Heart right ventricle (tissue), 16 donors: ENCODE measurements around the gene RCC2. TPM values are rescaled to one million over a fixed set of nuclear protein-coding genes. Genes with fewer than 3 reads are reported as not detected.
"Not testable (repeated sequence)": the region's sequence is repeated elsewhere in the genome, so short reads cannot be mapped to it uniquely, and the experiment has no call there.

Source experiments
- ATAC-seq, 8 donors: fragments of 200-7000 bp; cut with Tn5 transposase; one replicate each; pipeline ENCODE4 v1.9.1; 2020; ENCODE audit warnings: mild to moderate bottlenecking in 8 of 8, moderate library complexity in 8 of 8, moderate number of reproducible peaks in 1 of 8
- DNase-seq, 2 donors: peaks; one replicate each; pipeline ENCODE4 v3.0.0-alpha.2; 2020
- H3K27ac ChIP-seq, 10 donors: fragments of 200-600 bp; sonication (generic) in 2 of 10; one replicate each; pipeline versions ENCODE4 v1.5.0 to v1.8.0; 2020 to 2022; ENCODE audit warnings: mild to moderate bottlenecking in 3 of 10
- H3K27me3 ChIP-seq, 7 donors: fragments of 200-600 bp; one replicate each; pipeline ENCODE4 v1.8.0; 2021 to 2022; ENCODE audit warnings: mild to moderate bottlenecking in 2 of 7
- H3K36me3 ChIP-seq, 9 donors: fragments of 200-600 bp; sonication (generic) in 1 of 9; one replicate each; pipeline versions ENCODE4 v1.5.0 to v1.8.0; 2020 to 2022; ENCODE audit warnings: mild to moderate bottlenecking in 2 of 9
- H3K4me1 ChIP-seq, 9 donors: fragments of 200-600 bp; sonication (generic) in 1 of 9; one replicate each; pipeline versions ENCODE4 v1.5.0 to v1.8.0; 2020 to 2022; ENCODE audit warnings: mild to moderate bottlenecking in 4 of 9
- H3K4me3 ChIP-seq, 10 donors: fragments of 200-600 bp; sonication (generic) in 2 of 10; one replicate each; pipeline versions ENCODE4 v1.5.0 to v1.8.0; 2020 to 2022; ENCODE audit warnings: mild to moderate bottlenecking in 7 of 10, moderate library complexity in 2 of 10
- H3K9me3 ChIP-seq, 11 donors: fragments of 200-600 bp in 10 of 11; sonication (generic) in 2 of 11; one replicate each; pipeline versions ENCODE4 v1.5.0 to v1.8.0; 2013 to 2022; ENCODE audit warnings: mild to moderate bottlenecking in 2 of 11, control low read depth in 1 of 11, moderate library complexity in 1 of 11
- CTCF ChIP-seq, 9 donors: fragments of 200-600 bp; sonication (generic) in 2 of 9; IDR thresholded peaks; one replicate each; pipeline versions ENCODE4 v1.5.0 to v1.8.0; 2021 to 2022; ENCODE audit warnings: antibody characterized with exemption in 9 of 9, mild to moderate bottlenecking in 5 of 9, moderate library complexity in 1 of 9
- WGBS, 2 donors: extraction: QIAGEN DNeasy Blood & Tissue Kit; methylation state at CpG; one replicate each; pipeline ENCODE4 v1.1.7; 2013; ENCODE audit warnings: inconsistent platforms in 1 of 2; 5-methylcytosine and 5-hydroxymethylcytosine counted together
- intact Hi-C, 10 donors: fragments of 100-400 bp; cut with DNase I; formaldehyde crosslinking; loops; one replicate each; pipeline versions ENCODE4 v1.11.1 to v1.14.2; 2022
- long read RNA-seq, 3 donors: library from polyadenylated mRNA; unstranded; transcript quantifications; one replicate each; pipeline ENCODE4 v2.0.0, GENCODE V29; 2020 to 2021
- polyA plus RNA-seq, 2 donors: library from polyadenylated mRNA; stranded (reverse); fragments of 200-250 nt; gene quantifications; one replicate each; pipeline ENCODE4 v1.2.3, GENCODE V29; 2013
- total RNA-seq, 10 donors: library from RNA; stranded (reverse); fragmentation: NEBNext Ultra II Directional in 3 of 10; extraction: Animal tissue kit (Norgen Biotek cat#: 25700) in 3 of 10; gene quantifications; one replicate each; pipeline versions ENCODE4 v1.2.1 to v1.2.4, GENCODE V29; 2021 to 2023
- donor health status: Arrhythmogenic right ventricular cardiomyopathy.
- donor health status: ischemic (EF 13 %, LVEDD 7.1; RV severe dilation, severe dysfunction).
- donor health status: healthy with polysubstance abuse.
- donor health status: DM: no; HTN: yes; CAD: no.
- donor health status: DM: no; HTN: no; CAD: no.
- donor health status: ischemic (EF 25% LVEDD 6.9; RV normal size, moderate dysfunction).
- donor health status: ischemic (EF 25% LVEDD 5.7; RV mildly dilated, moderate dysfunction).
- donor health status: healthy.
- donor health status: DM: yes; HTN: yes; CAD: no.
- donor health status: Ischemic cardiomyopathy.
- donor health status: ischemic (EF 35%, LVEDD 5.7; RV mildly dilated, moderate dysfunction).
- donor health status: nonischemic (EF 11% LVEDD 7.7; RV severe dilation, severe dysfunction).
- donor health status: DM: yes; HTN: yes; CAD: no.
- donor health status: PGD.
- donor health status: ischemic (EF 29% LVEDD 5.4; RV normal size, mild dysfunction).
- donor health status: nonischemic (EF 23%, LVEDD 6.1; RV moderate dilation, normal function).

Gene RCC2
- total RNA-seq (10 to 100 TPM in 7 of 10 donors, 1 to 10 TPM in 3; 9.0 to 25.3 (median 11.4) TPM), polyA plus RNA-seq (10 to 100 TPM in 1 of 2 donors, 1 to 10 TPM in 1; 9.4 to 12.5 TPM)
- long read RNA-seq, donor 1, partial matches to known transcripts: 1 of 13 reads
- long read RNA-seq, donor 1, other reads (novel, unspliced or antisense): 11 of 13 reads
- long read RNA-seq, donor 2, partial matches to known transcripts: 0 of 3 reads
- long read RNA-seq, donor 2, other reads (novel, unspliced or antisense): 3 of 3 reads
- long read RNA-seq, donor 3, partial matches to known transcripts: 5 of 10 reads
- long read RNA-seq, donor 3, other reads (novel, unspliced or antisense): 5 of 10 reads

- peaks cover 0 to 28% (median 21%) of the 10 kb centered on the region in 9 donors for H3K4me1 ChIP-seq
- peak in 1 of 9 donors; percentile 16 for TF ChIP-seq CTCF (IDR thresholded peaks at IDR 0.05)
- H3K36me3 ChIP-seq: peaks cover 0 to 11% (median 0%) of the 10 kb centered on the region in 9 donors
- peak within 1 kb of the TSS; percentile 77 to 94 (median 82) for H3K27ac ChIP-seq
- H3K4me3 ChIP-seq: peak within 1 kb of the TSS; percentile 51 to 92 (median 79)
- intact Hi-C loops: loop anchor here in 3 of 10 donors (1.0 to 10.0 kb wide), 4 partner anchors 19 to 195 kb away; no protein-coding TSS in a partner anchor
- ATAC-seq (peak; percentile 50 to 86 (median 70)), DNase-seq (peak; percentile 67 to 80)
- 1% methylated on average over 35 to 75 of the region's 75 CpGs for WGBS, 2 donors
- H3K9me3 ChIP-seq: no peaks in the 10 kb centered on the region
- no peaks in the 10 kb centered on the region for H3K27me3 ChIP-seq
Measured at GRCh38 chr1:17439250-17440073, at the start of gene RCC2. Gene RCC2, minus strand, starts transcription at chr1:17439677. Its CDS starts 1,163 bp downstream, at chr1:17438514.

- no peaks in the 10 kb centered on the region for H3K4me1 ChIP-seq
- H3K4me3 ChIP-seq: no peak overlapping the region
- H3K27me3 ChIP-seq: peaks cover 0 to 6% (median 4%) of the 10 kb centered on the region in 7 donors
- no peaks in the 10 kb centered on the region for H3K9me3 ChIP-seq
- TF ChIP-seq CTCF (IDR thresholded peaks at IDR 0.05): no peak
- intact Hi-C loops: loop anchor here in 2 of 10 donors (5.0 to 10.0 kb wide), 2 partner anchors 61 to 69 kb away; no protein-coding TSS in a partner anchor
- H3K27ac ChIP-seq: no peak overlapping the region
- no peaks in the 10 kb centered on the region for H3K36me3 ChIP-seq
- DNase-seq (no peak), ATAC-seq (no peak)
- WGBS, 2 donors: 74 to 75% methylated on average over 9 of the region's 9 CpGs
Measured at GRCh38 chr1:17486242-17486641, 46.8 kb upstream of the RCC2 start.

- 45 to 49% methylated on average over 10 of the region's 10 CpGs for WGBS, 2 donors
- intact Hi-C loops: loop anchor here in 2 of 10 donors (5.0 to 10.0 kb wide), 2 partner anchors 60 to 68 kb away; no protein-coding TSS in a partner anchor
- TF ChIP-seq CTCF (IDR thresholded peaks at IDR 0.05): peak in 6 of 9 donors; percentile 24 to 42 (median 40)
- Histone ChIP-seq H3K36me3 (no peaks in the 10 kb centered on the region), H3K27me3 (peaks cover 0 to 6% (median 4%) of the 10 kb centered on the region in 7 donors), H3K9me3 (no peaks in the 10 kb centered on the region), H3K27ac (no peak overlapping the region), H3K4me3 (no peak overlapping the region), H3K4me1 (no peaks in the 10 kb centered on the region)
- DNase-seq (no peak), ATAC-seq (peak in 1 of 8 donors; percentile 43)
Measured at GRCh38 chr1:17485281-17485680, 45.8 kb upstream of the RCC2 start.

- DNase-seq, H3K4me3 ChIP-seq, H3K9me3 ChIP-seq, ATAC-seq, H3K27me3 ChIP-seq, H3K27ac ChIP-seq, H3K36me3 ChIP-seq, H3K4me1 ChIP-seq: not testable (repeated sequence)
- WGBS, 2 donors: 84 to 85% methylated on average over 10 of the region's 10 CpGs
- intact Hi-C loops: loop anchor here in 1 of 10 donors (10.0 kb wide), 1 partner anchor 57 kb away; no protein-coding TSS in a partner anchor
Measured at GRCh38 chr1:17481981-17482380, 42.5 kb upstream of the RCC2 start.
